Esophagus muscularis mucosa (tissue), 4 donors: ENCODE data around the gene MYBPC1.

Source experiments
- CTCF ChIP-seq, 3 experiments: fragments of 200-600 bp in 2 of 3; fragments of 450-650 bp in 1 of 3; sonication (generic) in 2 of 3; IDR thresholded peaks; one replicate each; pipeline ENCODE4 v1.5.1; 2017 to 2019; ENCODE audit warnings: antibody characterized with exemption in 3 of 3, mild to moderate bottlenecking in 2 of 3, moderate library complexity in 1 of 3
- EP300 ChIP-seq: sonication (generic); formaldehyde crosslinking; IDR thresholded peaks from one replicate; pipeline ENCODE4 v1.6.1; 2017; ENCODE audit warnings: antibody characterized with exemption
- POLR2A ChIP-seq: fragments of 450-650 bp; IDR thresholded peaks from one replicate; pipeline ENCODE4 v1.6.1; 2017; ENCODE audit warnings: antibody characterized with exemption, moderate library complexity, mild to moderate bottlenecking, low read depth
- POLR2AphosphoS5 ChIP-seq, 2 donors: sonication (generic); formaldehyde crosslinking; IDR thresholded peaks; one replicate each; pipeline ENCODE4 v1.6.1; 2017; ENCODE audit warnings: antibody characterized with exemption in 2 of 2

GRCh38 chr12:101691503-101692096 lies 96.8 kb downstream of the MYBPC1 start:
- TF ChIP-seq POLR2AphosphoS5 (IDR thresholded peaks at IDR 0.05) (no peak), CTCF (IDR thresholded peaks at IDR 0.05) (no peak), POLR2A (no peak), EP300 (no peak)
